ENCODE measurements around the gene WDR27. TPM values are rescaled to one million over a fixed set of nuclear protein-coding genes. Genes with fewer than 3 reads are reported as not detected.

WDR27 gene
- total RNA-seq = 32.8 TPM

- DNase-seq = peak; percentile 91
Observed at GRCh38 chr6:169701954-169702839, at the start of gene WDR27, which contains the start of gene C6orf120. Gene WDR27 (minus strand): TSS chr6:169702029. CDS start chr6:169689005, 13,024 bp downstream. Gene C6orf120 (plus strand): TSS chr6:169702126. CDS start chr6:169702460, 334 bp downstream.

GRCh38 chr6:169746556-169746955 lies 44.7 kb upstream of the WDR27 start:
- no peak for DNase-seq

- no peak for DNase-seq
Observed at GRCh38 chr6:169745405-169745804, 43.6 kb upstream of the WDR27 start.

- DNase-seq = no peak
Observed at GRCh38 chr6:169741344-169741743, 39.5 kb upstream of the WDR27 start.

- DNase-seq = no peak
Observed at GRCh38 chr6:169738976-169739529, 37.2 kb upstream of the WDR27 start.

- DNase-seq = no peak
Observed at GRCh38 chr6:169738204-169738975, 36.6 kb upstream of the WDR27 start.

- no peak for DNase-seq
Observed at GRCh38 chr6:169729961-169730360, 28.1 kb upstream of the WDR27 start.

GRCh38 chr6:169726963-169727362 lies 25.1 kb upstream of the WDR27 start:
- no peak for DNase-seq

GRCh38 chr6:169726049-169726400 lies 24.2 kb upstream of the WDR27 start:
- no peak for DNase-seq

- DNase-seq = peak; percentile 54
Observed at GRCh38 chr6:169725125-169726048, 23.6 kb upstream of the WDR27 start.

GRCh38 chr6:169724494-169725124 lies 22.8 kb upstream of the WDR27 start, which contains the start of gene PHF10:
Gene PHF10 (minus strand): TSS chr6:169724500. CDS start chr6:169723931, 569 bp downstream.
- peak; percentile 62 for DNase-seq

- no peak for DNase-seq
Observed at GRCh38 chr6:169723991-169724493, 22.2 kb upstream of the WDR27 start.

- DNase-seq = peak; percentile 63
Observed at GRCh38 chr6:169723200-169723909, 21.5 kb upstream of the WDR27 start.

GRCh38 chr6:169722362-169723199 lies 20.8 kb upstream of the WDR27 start:
- DNase-seq = peak; percentile 50

GRCh38 chr6:169720207-169720855 lies 18.5 kb upstream of the WDR27 start:
- no peak for DNase-seq

GRCh38 chr6:169719117-169719516 lies 17.3 kb upstream of the WDR27 start:
- no peak for DNase-seq

- DNase-seq = no peak
Observed at GRCh38 chr6:169714595-169714994, 12.8 kb upstream of the WDR27 start.

GRCh38 chr6:169714178-169714577 lies 12.3 kb upstream of the WDR27 start:
- DNase-seq = no peak

- no peak for DNase-seq
Observed at GRCh38 chr6:169710009-169710408, 8.2 kb upstream of the WDR27 start.
